GM12864 (cell line): Measurements from ENCODE around the gene GRIN1.

Experiments
- DNase-seq: peaks from one replicate; pipeline ENCODE4 v3.0.0-alpha.2; 2011; ENCODE audit warnings: low read depth
- H3K4me3 ChIP-seq: 2 replicates; pipeline ENCODE4 v1.5.1; 2011; ENCODE audit warnings: mild to moderate bottlenecking, low read depth, low read length, control low read depth
- TF ChIP-seq, protein P1 (sequence below): IDR thresholded peaks from 2 replicates; pipeline ENCODE4 v1.5.1; 2011; ENCODE audit warnings: low read depth, mild to moderate bottlenecking, moderate library complexity, low read length, control low read depth, inconsistent platforms; ENCODE audit errors: missing control alignments

GRIN1 gene

DNA sequence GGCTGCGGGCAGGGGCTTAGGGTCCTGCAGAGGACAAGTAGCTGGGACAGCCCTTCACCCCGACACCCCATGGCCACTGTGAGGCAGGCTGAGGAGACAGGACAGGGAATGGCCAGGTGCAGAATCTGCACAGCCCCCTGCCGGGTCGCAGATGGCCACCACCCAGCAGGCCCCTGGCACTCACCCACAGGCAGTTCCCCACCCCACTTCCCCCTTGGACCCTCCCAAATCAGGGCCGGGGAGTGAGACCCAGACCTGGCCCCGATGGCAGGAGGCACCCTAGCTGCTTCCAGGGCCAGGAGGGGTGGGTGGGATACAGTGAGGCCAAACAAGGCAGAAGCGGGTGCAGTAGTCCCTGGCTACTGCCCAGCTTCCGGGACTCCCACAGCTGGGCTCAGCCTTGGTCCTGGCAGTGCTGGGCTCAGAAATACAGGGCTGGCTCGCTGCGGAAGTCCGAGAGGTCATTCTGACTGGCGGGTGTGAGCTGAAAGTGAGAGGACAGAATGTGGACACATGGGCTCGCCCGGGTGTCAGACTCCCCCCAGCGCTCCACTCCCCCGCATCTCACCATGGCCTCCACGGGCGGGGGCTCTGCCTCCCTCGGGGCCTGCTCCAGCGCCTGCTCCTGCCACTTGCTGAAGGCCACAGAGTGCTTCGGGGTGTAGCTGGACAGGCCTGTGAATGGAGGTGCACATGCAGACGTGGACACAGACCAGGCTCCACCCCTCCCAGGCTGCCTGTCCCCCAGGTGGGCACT, 52.9 kb downstream of the GRIN1 start:
- H3K4me3 ChIP-seq: no peak overlapping the region
- TF ChIP-seq, protein P1, sequence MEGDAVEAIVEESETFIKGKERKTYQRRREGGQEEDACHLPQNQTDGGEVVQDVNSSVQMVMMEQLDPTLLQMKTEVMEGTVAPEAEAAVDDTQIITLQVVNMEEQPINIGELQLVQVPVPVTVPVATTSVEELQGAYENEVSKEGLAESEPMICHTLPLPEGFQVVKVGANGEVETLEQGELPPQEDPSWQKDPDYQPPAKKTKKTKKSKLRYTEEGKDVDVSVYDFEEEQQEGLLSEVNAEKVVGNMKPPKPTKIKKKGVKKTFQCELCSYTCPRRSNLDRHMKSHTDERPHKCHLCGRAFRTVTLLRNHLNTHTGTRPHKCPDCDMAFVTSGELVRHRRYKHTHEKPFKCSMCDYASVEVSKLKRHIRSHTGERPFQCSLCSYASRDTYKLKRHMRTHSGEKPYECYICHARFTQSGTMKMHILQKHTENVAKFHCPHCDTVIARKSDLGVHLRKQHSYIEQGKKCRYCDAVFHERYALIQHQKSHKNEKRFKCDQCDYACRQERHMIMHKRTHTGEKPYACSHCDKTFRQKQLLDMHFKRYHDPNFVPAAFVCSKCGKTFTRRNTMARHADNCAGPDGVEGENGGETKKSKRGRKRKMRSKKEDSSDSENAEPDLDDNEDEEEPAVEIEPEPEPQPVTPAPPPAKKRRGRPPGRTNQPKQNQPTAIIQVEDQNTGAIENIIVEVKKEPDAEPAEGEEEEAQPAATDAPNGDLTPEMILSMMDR: no peak
- no peak for DNase-seq

DNA sequence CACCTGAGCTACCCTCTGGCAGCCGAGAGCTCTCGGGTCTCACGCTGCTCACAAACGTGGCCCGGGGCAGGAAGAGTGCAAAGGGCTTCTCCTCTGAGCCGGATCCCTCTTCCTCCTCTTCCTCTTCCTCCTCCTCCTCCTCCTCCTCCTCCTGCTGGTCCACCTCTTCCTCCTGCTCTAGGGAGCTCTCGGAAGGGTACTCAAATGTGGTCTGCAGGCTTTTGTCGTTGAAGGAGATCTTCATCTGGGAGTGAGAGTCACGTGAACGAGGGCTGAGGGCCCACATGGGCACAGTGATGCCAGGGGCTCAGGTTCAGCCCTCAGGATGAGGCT, 53.5 kb downstream of the GRIN1 start:
- H3K4me3 ChIP-seq: no peak overlapping the region
- TF ChIP-seq, protein P1: no peak

DNA sequence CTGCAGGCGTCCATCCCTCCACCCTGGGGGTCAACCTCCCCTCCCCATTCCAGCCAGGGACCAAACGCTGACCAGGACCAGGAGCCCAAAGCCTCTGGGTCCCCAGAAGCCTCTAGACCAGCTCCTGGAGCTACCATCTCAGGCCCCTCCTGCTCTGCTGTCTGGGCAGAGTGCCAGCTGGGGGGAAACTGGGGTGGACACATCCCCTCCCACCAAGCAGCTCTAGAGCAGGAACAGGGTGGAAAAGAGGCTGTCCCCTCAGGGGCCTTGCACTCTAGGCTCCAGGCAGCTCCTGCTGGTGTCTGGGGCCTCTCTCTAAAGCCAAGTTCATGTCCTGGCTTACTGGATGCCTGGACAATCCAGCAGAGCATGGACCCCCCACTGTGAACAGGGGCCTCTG, 53.9 kb downstream of the GRIN1 start:
- TF ChIP-seq, protein P1: no peak
- H3K4me3 ChIP-seq: no peak overlapping the region
- no peak for DNase-seq

More for the DNA sequence above, 53.5 kb downstream of the GRIN1 start:
- DNase-seq: no peak

DNA sequence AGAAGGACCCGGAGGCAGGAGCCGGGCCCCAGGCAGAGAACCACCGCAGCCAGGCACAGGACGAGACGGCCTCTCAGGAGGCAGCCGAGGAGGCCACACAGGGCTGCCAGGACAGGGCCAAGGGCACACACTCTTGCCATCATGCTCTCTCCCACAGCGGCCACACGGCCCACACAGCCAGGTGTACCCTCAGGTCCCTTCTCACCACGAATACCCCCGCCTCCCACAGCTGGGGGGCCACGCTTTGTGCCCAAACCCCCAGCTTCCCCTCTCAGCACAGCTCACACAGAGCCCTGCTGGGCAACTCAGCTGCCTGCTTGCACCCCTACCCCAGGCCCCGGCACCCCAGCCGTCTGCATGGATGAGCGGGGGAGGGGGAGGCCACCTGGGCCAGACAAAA, 54.8 kb downstream of the GRIN1 start:
- DNase-seq: no peak
- TF ChIP-seq, protein P1: no peak
- H3K4me3 ChIP-seq: no peak overlapping the region

DNA sequence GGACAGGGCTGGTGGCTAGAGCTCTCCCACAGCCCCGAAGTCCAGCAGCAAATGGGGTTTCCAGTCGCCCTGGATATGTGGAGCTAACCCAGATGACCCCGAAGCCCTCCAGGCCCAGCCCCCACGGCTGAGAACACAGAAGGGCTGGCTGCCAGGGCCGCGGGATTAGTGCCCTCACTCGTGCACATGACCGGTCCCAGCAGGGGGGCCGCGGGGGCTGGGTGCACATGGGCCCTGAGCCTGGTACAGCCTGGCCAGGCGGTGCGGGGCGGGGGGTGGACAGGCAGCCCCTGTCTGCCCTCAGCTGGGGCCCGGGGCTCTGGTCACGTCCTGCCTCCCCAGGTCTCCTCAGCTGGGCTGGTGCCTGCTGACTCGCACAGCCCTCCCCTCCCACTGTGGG, 55.4 kb downstream of the GRIN1 start:
- TF ChIP-seq, protein P1: no peak
- no peak overlapping the region for H3K4me3 ChIP-seq
- DNase-seq: no peak

DNA sequence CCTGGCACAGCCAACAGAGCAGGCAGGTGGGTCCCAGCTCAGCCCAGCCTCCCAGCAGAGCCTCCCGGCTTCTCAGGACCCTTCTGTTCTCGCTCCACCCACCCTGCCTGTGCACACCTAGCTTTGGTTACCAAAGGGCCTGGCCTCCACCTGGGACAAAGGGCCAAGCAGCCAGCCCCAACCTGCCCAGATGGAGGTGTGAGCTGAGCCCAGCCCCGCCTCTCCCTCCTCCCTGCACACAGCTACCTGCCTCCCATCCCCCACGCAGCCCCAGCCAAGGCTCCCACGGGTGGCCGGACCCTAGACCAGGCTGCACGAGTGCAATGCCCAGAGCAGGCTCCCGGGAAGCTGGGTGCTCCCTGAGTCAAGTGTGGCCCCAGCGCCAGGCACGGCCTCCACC, 56.0 kb downstream of the GRIN1 start:
- TF ChIP-seq, protein P1: no peak
- DNase-seq: no peak
- H3K4me3 ChIP-seq: no peak overlapping the region
